SIG-M5 treated with dmso at 0.1 percent for 504 hours (cell line): ENCODE measurements around the gene AP4M1.
A peak's percentile ranks its signal among the peaks of the same experiment; 100 is the strongest.

Experiments used
- DNase-seq: peaks from one replicate; lab custom pipeline; 2025; ENCODE audit not compliant: unreplicated experiment; lab: John Stamatoyannopoulos, UW

Gene AP4M1

DNA sequence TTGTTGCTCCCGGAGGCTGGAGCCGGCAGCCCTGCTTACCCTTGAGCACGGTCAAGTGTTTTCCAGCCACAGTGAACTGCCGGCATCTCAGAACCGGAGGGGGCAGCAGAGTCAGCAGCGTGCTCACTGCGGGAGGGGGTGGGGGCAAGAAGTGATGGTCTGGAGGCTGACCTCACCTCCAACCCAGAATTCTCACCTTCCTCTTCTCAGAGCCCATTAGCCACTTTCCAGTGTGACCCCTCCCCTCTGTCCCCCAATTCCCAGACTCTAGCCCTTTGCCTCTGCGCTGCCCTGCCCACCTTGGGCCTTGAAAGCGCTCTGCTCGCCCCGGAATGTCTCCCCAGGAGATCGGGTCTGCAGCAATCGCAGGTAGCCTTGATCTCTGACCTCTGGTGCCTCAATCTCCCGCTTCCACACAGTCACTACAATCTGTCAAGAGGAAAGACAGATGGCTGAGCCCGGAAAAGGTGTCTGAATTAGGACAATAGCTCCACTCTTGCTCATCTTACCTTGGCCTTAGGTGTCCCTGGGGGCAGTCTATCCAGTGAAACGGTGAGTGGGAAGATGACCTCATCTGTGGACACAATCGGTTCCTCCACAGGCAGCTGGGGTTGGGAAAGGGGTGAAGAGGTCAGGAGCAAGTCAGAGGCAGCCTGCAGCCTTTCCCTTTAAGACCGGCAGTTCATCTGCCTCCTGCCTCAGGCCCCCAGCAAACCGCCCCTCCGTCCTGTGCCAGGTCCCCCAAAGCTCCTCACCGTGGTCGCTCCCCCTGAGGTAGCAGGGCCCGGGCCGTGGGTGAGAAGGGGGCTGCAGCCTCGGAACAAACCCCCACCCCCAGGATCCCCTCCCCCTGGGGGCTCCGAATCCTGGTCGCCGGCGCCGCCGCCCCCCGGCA is 56.1 kb downstream of the AP4M1 start:
- DNase-seq, result peak; percentile 38
